Measurements from ENCODE around the gene C16orf74.

Gene C16orf74

GRCh38 chr16:85750827-85751697 lies at the start of gene C16orf74:
Gene C16orf74 (minus strand): TSS chr16:85751096. CDS start chr16:85735217, 15,879 bp downstream.
- DNase-seq = no peak

GRCh38 chr16:85800321-85800669 lies 49.4 kb upstream of the C16orf74 start:
- no peak for DNase-seq

GRCh38 chr16:85799497-85800320 lies 48.8 kb upstream of the C16orf74 start, which contains the start of the genes COX4I1 and EMC8:
Gene COX4I1 (plus strand): TSS chr16:85799695. CDS start chr16:85801206, 1,511 bp downstream.
Gene EMC8 (minus strand): TSS chr16:85799544. CDS start chr16:85799295, 249 bp downstream.
- DNase-seq = peak; percentile 68

- no peak for DNase-seq
Measured at GRCh38 chr16:85798901-85799496, 48.1 kb upstream of the C16orf74 start.

- DNase-seq = no peak
Measured at GRCh38 chr16:85798283-85798776, 47.4 kb upstream of the C16orf74 start.

GRCh38 chr16:85796599-85796998 lies 45.7 kb upstream of the C16orf74 start:
- no peak for DNase-seq

GRCh38 chr16:85796152-85796551 lies 45.3 kb upstream of the C16orf74 start:
- no peak for DNase-seq

- no peak for DNase-seq
Measured at GRCh38 chr16:85794696-85795095, 43.8 kb upstream of the C16orf74 start.

- DNase-seq = no peak
Measured at GRCh38 chr16:85793662-85794298, 42.9 kb upstream of the C16orf74 start.

GRCh38 chr16:85789773-85790172 lies 38.9 kb upstream of the C16orf74 start:
- no peak for DNase-seq

GRCh38 chr16:85788819-85789218 lies 37.9 kb upstream of the C16orf74 start:
- no peak for DNase-seq

- no peak for DNase-seq
Measured at GRCh38 chr16:85785927-85786326, 35.0 kb upstream of the C16orf74 start.

GRCh38 chr16:85784813-85785212 lies 33.9 kb upstream of the C16orf74 start:
- no peak for DNase-seq

GRCh38 chr16:85783441-85783840 lies 32.5 kb upstream of the C16orf74 start:
- no peak for DNase-seq

- peak; percentile 88 for DNase-seq
Measured at GRCh38 chr16:85782451-85782850, 31.6 kb upstream of the C16orf74 start.

- DNase-seq = peak; percentile 9
Measured at GRCh38 chr16:85781695-85782370, 30.9 kb upstream of the C16orf74 start.

GRCh38 chr16:85781156-85781555 lies 30.3 kb upstream of the C16orf74 start:
- no peak for DNase-seq

GRCh38 chr16:85780281-85780680 lies 29.4 kb upstream of the C16orf74 start:
- no peak for DNase-seq

GRCh38 chr16:85778873-85779272 lies 28.0 kb upstream of the C16orf74 start:
- DNase-seq = no peak

- no peak for DNase-seq
Measured at GRCh38 chr16:85777583-85778310, 26.9 kb upstream of the C16orf74 start.

- no peak for DNase-seq
Measured at GRCh38 chr16:85774811-85775210, 23.9 kb upstream of the C16orf74 start.

All from GF-D8 (cell line).